ENCODE measurements around the gene COL4A1. TPM values are rescaled to one million over a fixed set of nuclear protein-coding genes. Genes with fewer than 3 reads are reported as not detected.

The COL4A1 gene
- total and polyA plus RNA-seq, 2 experiments from 2014 or later: 184 to 519 TPM

GRCh38 chr13:110272227-110272626 is 34.7 kb downstream of the COL4A1 start:
- WGBS, 2 experiments (ENCODE audit: low coverage in 1 of 2, low lambda C conversion rate in 2 of 2, missing lambda C conversion rate in 2 of 2): 90 to 96% methylated on average over 5 of the region's 5 CpGs
- no peaks in the 10 kb centered on the region for H3K9me2 ChIP-seq (ENCODE audit: insufficient read depth)
- H3K27ac ChIP-seq: no peak overlapping the region
- DNase-seq: no peak
- no peak overlapping the region for H3K9ac ChIP-seq
- no peaks in the 10 kb centered on the region for H3K36me3 ChIP-seq (ENCODE audit: low read depth)
- peaks cover 16% of the 10 kb centered on the region for H3K79me2 ChIP-seq (ENCODE audit: insufficient read depth)
- H3K4me1 ChIP-seq (ENCODE audit: insufficient read depth): no peaks in the 10 kb centered on the region
- H2AFZ ChIP-seq: no peak overlapping the region
- H3K9me3 ChIP-seq (ENCODE audit: low read depth): no peaks in the 10 kb centered on the region
- no peak overlapping the region for H3K4me2 ChIP-seq (ENCODE audit: unreplicated experiment)
- H4K20me1 ChIP-seq (ENCODE audit: insufficient read depth): no peaks in the 10 kb centered on the region
- no peaks in the 10 kb centered on the region for H3F3A ChIP-seq (ENCODE audit: insufficient read depth)
- H3K4me3 ChIP-seq: no peak overlapping the region
- in situ Hi-C loops (cut with MboI): no loop called here
- no peak for TF ChIP-seq EZH2phosphoT487 (IDR thresholded peaks at IDR 0.05; ENCODE audit: insufficient read depth, low read depth)
- TF ChIP-seq EZH2 (IDR thresholded peaks at IDR 0.05; ENCODE audit: insufficient read depth, poor library complexity, severe bottlenecking): no peak
- no peaks in the 10 kb centered on the region for H3K27me3 ChIP-seq (replicated peaks; ENCODE audit: insufficient read depth)

GRCh38 chr13:110271313-110271712 is 35.6 kb downstream of the COL4A1 start:
- in situ Hi-C loops (cut with MboI): no loop called here
- Histone ChIP-seq H3K9ac (no peak overlapping the region), H3K36me3 (ENCODE audit: low read depth) (no peaks in the 10 kb centered on the region), H3K79me2 (ENCODE audit: insufficient read depth) (peaks cover 10% of the 10 kb centered on the region), H3K4me3 (no peak overlapping the region), H3K4me2 (ENCODE audit: unreplicated experiment) (no peak overlapping the region), H3K9me3 (ENCODE audit: low read depth) (no peaks in the 10 kb centered on the region), H3K4me1 (ENCODE audit: insufficient read depth) (no peaks in the 10 kb centered on the region), H3K9me2 (ENCODE audit: insufficient read depth) (no peaks in the 10 kb centered on the region), H3F3A (ENCODE audit: insufficient read depth) (no peaks in the 10 kb centered on the region), H2AFZ (no peak overlapping the region), H3K27me3 (replicated peaks; ENCODE audit: insufficient read depth) (no peaks in the 10 kb centered on the region), H3K27ac (no peak overlapping the region), H4K20me1 (ENCODE audit: insufficient read depth) (no peaks in the 10 kb centered on the region)
- DNase-seq: no peak
- 85 to 86% methylated on average over 5 of the region's 5 CpGs for WGBS, 2 experiments (ENCODE audit: low coverage in 1 of 2, low lambda C conversion rate in 2 of 2, missing lambda C conversion rate in 2 of 2)
- TF ChIP-seq EZH2 (IDR thresholded peaks at IDR 0.05; ENCODE audit: insufficient read depth, poor library complexity, severe bottlenecking) (no peak), EZH2phosphoT487 (IDR thresholded peaks at IDR 0.05; ENCODE audit: insufficient read depth, low read depth) (no peak)

- H3F3A ChIP-seq (ENCODE audit: insufficient read depth): no peaks in the 10 kb centered on the region
- peaks cover 10% of the 10 kb centered on the region for H3K79me2 ChIP-seq (ENCODE audit: insufficient read depth)
- no peak overlapping the region for H2AFZ ChIP-seq
- no peaks in the 10 kb centered on the region for H3K9me2 ChIP-seq (ENCODE audit: insufficient read depth)
- H3K4me1 ChIP-seq (ENCODE audit: insufficient read depth): no peaks in the 10 kb centered on the region
- in situ Hi-C loops (cut with MboI): no loop called here
- H3K4me3 ChIP-seq: no peak overlapping the region
- no peak for TF ChIP-seq EZH2phosphoT487 (IDR thresholded peaks at IDR 0.05; ENCODE audit: insufficient read depth, low read depth)
- no peak for TF ChIP-seq EZH2 (IDR thresholded peaks at IDR 0.05; ENCODE audit: insufficient read depth, poor library complexity, severe bottlenecking)
- H3K9me3 ChIP-seq (ENCODE audit: low read depth): no peaks in the 10 kb centered on the region
- H3K27ac ChIP-seq: no peak overlapping the region
- no peak overlapping the region for H3K4me2 ChIP-seq (ENCODE audit: unreplicated experiment)
- no peaks in the 10 kb centered on the region for H3K36me3 ChIP-seq (ENCODE audit: low read depth)
- no peak for DNase-seq
- H3K9ac ChIP-seq: no peak overlapping the region
- WGBS, 2 experiments (ENCODE audit: low coverage in 1 of 2, low lambda C conversion rate in 2 of 2, missing lambda C conversion rate in 2 of 2): 83 to 84% methylated on average over 7 of the region's 7 CpGs
- no peaks in the 10 kb centered on the region for H4K20me1 ChIP-seq (ENCODE audit: insufficient read depth)
- H3K27me3 ChIP-seq (replicated peaks; ENCODE audit: insufficient read depth): no peaks in the 10 kb centered on the region
Measured at GRCh38 chr13:110270507-110270906, 36.5 kb downstream of the COL4A1 start.

GRCh38 chr13:110269509-110270185 is 37.3 kb downstream of the COL4A1 start:
- no peaks in the 10 kb centered on the region for H3K36me3 ChIP-seq (ENCODE audit: low read depth)
- H3K27me3 ChIP-seq (replicated peaks; ENCODE audit: insufficient read depth): no peaks in the 10 kb centered on the region
- H3K4me1 ChIP-seq (ENCODE audit: insufficient read depth): no peaks in the 10 kb centered on the region
- H4K20me1 ChIP-seq (ENCODE audit: insufficient read depth): no peaks in the 10 kb centered on the region
- in situ Hi-C loops (cut with MboI): no loop called here
- TF ChIP-seq EZH2phosphoT487 (IDR thresholded peaks at IDR 0.05; ENCODE audit: insufficient read depth, low read depth) (no peak), EZH2 (IDR thresholded peaks at IDR 0.05; ENCODE audit: insufficient read depth, poor library complexity, severe bottlenecking) (no peak)
- 92 to 93% methylated on average over 14 of the region's 14 CpGs for WGBS, 2 experiments (ENCODE audit: low coverage in 1 of 2, low lambda C conversion rate in 2 of 2, missing lambda C conversion rate in 2 of 2)
- no peak overlapping the region for H3K27ac ChIP-seq
- H3K9ac ChIP-seq: no peak overlapping the region
- no peak overlapping the region for H3K4me2 ChIP-seq (ENCODE audit: unreplicated experiment)
- no peak for DNase-seq
- H3K9me3 ChIP-seq (ENCODE audit: low read depth): no peaks in the 10 kb centered on the region
- no peaks in the 10 kb centered on the region for H3F3A ChIP-seq (ENCODE audit: insufficient read depth)
- peaks cover 10% of the 10 kb centered on the region for H3K79me2 ChIP-seq (ENCODE audit: insufficient read depth)
- no peak overlapping the region for H3K4me3 ChIP-seq
- H2AFZ ChIP-seq: no peak overlapping the region
- no peaks in the 10 kb centered on the region for H3K9me2 ChIP-seq (ENCODE audit: insufficient read depth)

Measured in GM23248 (cell line).